ENCODE results near the gene TRIM52.
"Not testable (repeated sequence)": the region's sequence is repeated elsewhere in the genome, so short reads cannot be mapped to it uniquely, and the experiment has no call there.

Gene TRIM52

GRCh38 chr5:181260720-181261319 lies at the start of gene TRIM52:
TSS of gene TRIM52 (minus strand) at chr5:181261143. CDS start at chr5:181260813, 330 bp downstream.
- DNase-seq (ENCODE audit: insufficient read length, low spot score) (peak; percentile 84), FAIRE-seq (no peak)
- TF ChIP-seq POLR2A (IDR thresholded peaks at IDR 0.05; ENCODE audit: low read depth, low read length): peak; percentile 97

GRCh38 chr5:181287331-181287730 lies 26.4 kb upstream of the TRIM52 start:
- not testable (repeated sequence) for FAIRE-seq; DNase-seq (ENCODE audit: insufficient read length, low spot score)

- FAIRE-seq; DNase-seq (ENCODE audit: insufficient read length, low spot score): not testable (repeated sequence)
Observed at GRCh38 chr5:181285962-181286705, 25.2 kb upstream of the TRIM52 start.

GRCh38 chr5:181283841-181284755 lies 23.2 kb upstream of the TRIM52 start:
- FAIRE-seq; DNase-seq (ENCODE audit: insufficient read length, low spot score): not testable (repeated sequence)

- no peak for TF ChIP-seq POLR2A (IDR thresholded peaks at IDR 0.05; ENCODE audit: low read depth, low read length)
- no peak for FAIRE-seq
- no peak for DNase-seq (ENCODE audit: insufficient read length, low spot score)
Observed at GRCh38 chr5:181283347-181283746, 22.4 kb upstream of the TRIM52 start.

GRCh38 chr5:181282874-181283273 lies 21.9 kb upstream of the TRIM52 start:
- no peak for FAIRE-seq
- no peak for TF ChIP-seq POLR2A (IDR thresholded peaks at IDR 0.05; ENCODE audit: low read depth, low read length)

GRCh38 chr5:181282415-181282814 lies 21.5 kb upstream of the TRIM52 start:
- FAIRE-seq: not testable (repeated sequence)

More at GRCh38 chr5:181282874-181283273, 21.9 kb upstream of the TRIM52 start:
- DNase-seq (ENCODE audit: insufficient read length, low spot score): no peak

GRCh38 chr5:181281984-181282316 lies 21.0 kb upstream of the TRIM52 start:
- TF ChIP-seq POLR2A (IDR thresholded peaks at IDR 0.05; ENCODE audit: low read depth, low read length): no peak
- FAIRE-seq: no peak
- no peak for DNase-seq (ENCODE audit: insufficient read length, low spot score)

More at GRCh38 chr5:181282415-181282814, 21.5 kb upstream of the TRIM52 start:
- not testable (repeated sequence) for DNase-seq (ENCODE audit: insufficient read length, low spot score)

- DNase-seq (ENCODE audit: insufficient read length, low spot score) (peak; percentile 47), FAIRE-seq (no peak)
- peak; percentile 34; the same call in 1 of the 2 replicates for TF ChIP-seq POLR2A (IDR thresholded peaks at IDR 0.05; ENCODE audit: low read depth, low read length)
Observed at GRCh38 chr5:181281077-181281983, 20.4 kb upstream of the TRIM52 start.

GRCh38 chr5:181280251-181280762 lies 19.4 kb upstream of the TRIM52 start:
- no peak for TF ChIP-seq POLR2A (IDR thresholded peaks at IDR 0.05; ENCODE audit: low read depth, low read length)
- FAIRE-seq (no peak), DNase-seq (ENCODE audit: insufficient read length, low spot score) (no peak)

GRCh38 chr5:181273433-181273744 lies 12.4 kb upstream of the TRIM52 start:
- FAIRE-seq; DNase-seq (ENCODE audit: insufficient read length, low spot score): not testable (repeated sequence)

GRCh38 chr5:181271081-181271480 lies 10.1 kb upstream of the TRIM52 start:
- no peak for TF ChIP-seq POLR2A (IDR thresholded peaks at IDR 0.05; ENCODE audit: low read depth, low read length)
- FAIRE-seq: no peak
- DNase-seq (ENCODE audit: insufficient read length, low spot score): no peak

- DNase-seq (ENCODE audit: insufficient read length, low spot score); FAIRE-seq: not testable (repeated sequence)
Observed at GRCh38 chr5:181267907-181268306, 7.0 kb upstream of the TRIM52 start.

GRCh38 chr5:181267291-181267904 lies 6.5 kb upstream of the TRIM52 start:
- DNase-seq (ENCODE audit: insufficient read length, low spot score); FAIRE-seq: not testable (repeated sequence)

All from H54 (cell line).